Mammary epithelial cell (primary cell): ENCODE results near the gene WDFY3.

ENCODE experiments used
- CTCF ChIP-seq, 2 donors: IDR thresholded peaks in 1 of 2; conservative IDR thresholded peaks in 1 of 2; 2 replicates each; pipeline ENCODE4 v1.5.1; 2011 to 2012; ENCODE audit warnings: inconsistent platforms in 2 of 2, low read length in 2 of 2, mild to moderate bottlenecking in 2 of 2, control low read depth in 1 of 2, low read depth in 1 of 2; ENCODE audit not compliant: insufficient read depth in 1 of 2; ENCODE audit errors: extremely low read depth in 1 of 2
- EZH2 ChIP-seq: IDR thresholded peaks from 2 replicates; pipeline ENCODE4 v1.6.1; 2012; ENCODE audit warnings: low read length, inconsistent platforms, borderline replicate concordance

- TF ChIP-seq CTCF (conservative IDR thresholded peaks at IDR 0.05 in 1 of 2, IDR thresholded peaks at IDR 0.05 in 1 of 2; ENCODE audit: extremely low read depth in 1 of 2, insufficient read depth in 1 of 2, low read depth in 1 of 2, low read length in 2 of 2) = no peak
- no peak for TF ChIP-seq EZH2
These were observed 158.2 kb downstream of the WDFY3 start for GRCh38 chr4:84808332-84808731.
